DND-41 (cell line): ENCODE data around the gene CDK5.
"Not testable (repeated sequence)": the region's sequence is repeated elsewhere in the genome, so short reads cannot be mapped to it uniquely, and the experiment has no call there.

Source experiments
- ATAC-seq: fragments of 200-7000 bp; cut with Tn5 transposase; 3 replicates; pipeline ENCODE4 v1.9.1; 2021; ENCODE audit warnings: low read depth; ENCODE audit not compliant: insufficient read depth
- DNase-seq: peaks from one replicate; pipeline ENCODE4 v3.0.0-alpha.2; 2020
- H2AFZ ChIP-seq: 2 replicates; pipeline ENCODE4 v1.6.0; 2012; ENCODE audit warnings: low read depth, low read length
- H3K27ac ChIP-seq: 2 replicates; pipeline ENCODE4 v1.5.1; 2012; ENCODE audit warnings: low read length, inconsistent platforms
- H3K27me3 ChIP-seq: fragments of 200-600 bp; sonication (generic); 2 replicates; pipeline ENCODE4 v1.6.0; 2012; ENCODE audit warnings: low read length, mild to moderate bottlenecking, inconsistent platforms; ENCODE audit not compliant: insufficient read depth, poor library complexity
- H3K36me3 ChIP-seq: 2 replicates; pipeline ENCODE4 v1.5.1; 2012; ENCODE audit warnings: low read length, inconsistent platforms; ENCODE audit not compliant: insufficient read depth
- H3K4me1 ChIP-seq: 2 replicates; pipeline ENCODE4 v1.5.1; 2012; ENCODE audit warnings: mild to moderate bottlenecking, low read length; ENCODE audit not compliant: insufficient read depth
- H3K4me2 ChIP-seq: 2 replicates; pipeline ENCODE4 v1.6.0; 2012; ENCODE audit warnings: mild to moderate bottlenecking, moderate library complexity, low read length, inconsistent platforms; ENCODE audit not compliant: insufficient read depth
- H3K4me3 ChIP-seq, 2 experiments: fragments of 200-600 bp in 1 of 2; shearing (Covaris generic) in 1 of 2; 2 replicates each; pipeline ENCODE4 v1.5.1; 2012 to 2016; ENCODE audit warnings: inconsistent platforms in 2 of 2, low read length in 2 of 2, mild to moderate bottlenecking in 2 of 2, low read depth in 1 of 2, moderate library complexity in 1 of 2
- H3K79me2 ChIP-seq: 2 replicates; pipeline ENCODE4 v1.6.0; 2012; ENCODE audit warnings: low read length, inconsistent platforms; ENCODE audit not compliant: insufficient read depth
- H3K9ac ChIP-seq: 2 replicates; pipeline ENCODE4 v1.6.0; 2012; ENCODE audit warnings: low read depth, mild to moderate bottlenecking, inconsistent platforms, low read length, moderate library complexity
- H3K9me3 ChIP-seq: 2 replicates; pipeline ENCODE4 v1.5.1; 2012; ENCODE audit warnings: low read length, moderate library complexity, mild to moderate bottlenecking, inconsistent platforms; ENCODE audit not compliant: insufficient read depth, severe bottlenecking
- H4K20me1 ChIP-seq: 2 replicates; pipeline ENCODE4 v1.6.0; 2012; ENCODE audit warnings: low read length; ENCODE audit not compliant: insufficient read depth
- CTCF ChIP-seq: IDR thresholded peaks from 2 replicates; pipeline ENCODE4 v1.5.1; 2012; ENCODE audit warnings: borderline replicate concordance, low read length, moderate library complexity, mild to moderate bottlenecking; ENCODE audit not compliant: poor library complexity, severe bottlenecking; ENCODE audit errors: extremely low read depth
- EZH2 ChIP-seq: IDR thresholded peaks from 3 replicates; pipeline ENCODE4 v1.6.1; 2012; ENCODE audit warnings: borderline replicate concordance, low read depth, mild to moderate bottlenecking, moderate library complexity, low read length, inconsistent platforms; ENCODE audit not compliant: severe bottlenecking

Gene CDK5

GRCh38 chr7:151045967-151046366 lies 11.7 kb downstream of the CDK5 start:
- Histone ChIP-seq H2AFZ (no peak overlapping the region), H3K27me3 (no peaks in the 10 kb centered on the region), H3K36me3 (peaks cover 36% of the 10 kb centered on the region), H3K9ac (no peak overlapping the region), H4K20me1 (peaks cover 25% of the 10 kb centered on the region), H3K4me1 (peaks cover 5% of the 10 kb centered on the region), H3K79me2 (no peaks in the 10 kb centered on the region), H3K9me3 (no peaks in the 10 kb centered on the region), H3K27ac (no peak overlapping the region), H3K4me2 (no peak overlapping the region), H3K4me3 (no peak overlapping the region)
- no peak for ATAC-seq
- no peak for DNase-seq
- TF ChIP-seq EZH2 (no peak), CTCF (no peak)

DNA sequence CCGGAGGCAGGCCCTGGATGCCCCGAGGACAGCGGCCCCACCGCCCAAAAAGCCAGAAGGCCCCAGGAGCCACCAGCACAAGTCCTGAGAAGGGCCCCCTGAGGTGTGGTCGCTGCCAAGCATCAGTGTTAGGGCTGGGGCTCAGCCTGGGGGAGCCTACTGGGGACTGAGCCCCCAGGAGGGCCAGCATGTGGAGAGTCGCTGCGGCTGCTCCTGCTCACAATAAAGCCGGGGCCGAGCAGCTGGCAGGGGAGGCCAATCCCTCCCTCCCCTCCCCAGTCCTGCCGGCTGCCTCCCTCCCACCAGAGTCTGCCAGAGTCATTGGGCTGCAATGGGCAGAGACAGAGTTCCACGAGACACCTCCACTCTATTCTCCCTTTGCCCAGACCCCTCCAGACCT lies 12.4 kb downstream of the CDK5 start:
- no peak for ATAC-seq
- no peaks in the 10 kb centered on the region for H3K9me3 ChIP-seq

GRCh38 chr7:151043959-151044358 lies 13.7 kb downstream of the CDK5 start:
- Histone ChIP-seq H3K4me3 (no peak overlapping the region), H2AFZ (no peak overlapping the region), H3K27me3 (no peaks in the 10 kb centered on the region), H3K4me2 (no peak overlapping the region), H3K9me3 (no peaks in the 10 kb centered on the region), H3K27ac (no peak overlapping the region), H4K20me1 (peaks cover 10% of the 10 kb centered on the region; the same call in 1 of the 2 replicates), H3K9ac (no peak overlapping the region), H3K36me3 (peaks cover 38% of the 10 kb centered on the region), H3K4me1 (no peaks in the 10 kb centered on the region), H3K79me2 (no peaks in the 10 kb centered on the region)
- DNase-seq (no peak), ATAC-seq (no peak)
- TF ChIP-seq EZH2, result no peak
- TF ChIP-seq CTCF, result no peak

More for the DNA sequence above, 12.4 kb downstream of the CDK5 start:
- no peak overlapping the region for H3K4me3 ChIP-seq
- H3K4me2 ChIP-seq, result no peak overlapping the region
- no peak overlapping the region for H3K9ac ChIP-seq
- H3K36me3 ChIP-seq, result peaks cover 38% of the 10 kb centered on the region
- no peaks in the 10 kb centered on the region for H3K79me2 ChIP-seq
- H3K27me3 ChIP-seq, result no peaks in the 10 kb centered on the region
- H3K4me1 ChIP-seq, result no peaks in the 10 kb centered on the region
- peaks cover 19% of the 10 kb centered on the region for H4K20me1 ChIP-seq
- no peak for TF ChIP-seq CTCF
- TF ChIP-seq EZH2, result no peak
- no peak for DNase-seq
- no peak overlapping the region for H3K27ac ChIP-seq
- no peak overlapping the region for H2AFZ ChIP-seq

- not testable (repeated sequence) for H3K9ac ChIP-seq, H3K4me3 ChIP-seq, H3K27me3 ChIP-seq, ATAC-seq, H3K4me1 ChIP-seq, DNase-seq, H4K20me1 ChIP-seq, H3K27ac ChIP-seq, H3K9me3 ChIP-seq, H3K4me2 ChIP-seq, H2AFZ ChIP-seq, H3K79me2 ChIP-seq
- H3K36me3 ChIP-seq, result peaks cover 38% of the 10 kb centered on the region
Observed at GRCh38 chr7:151043449-151043848, 14.2 kb downstream of the CDK5 start.
